Colonic mucosa (tissue), 4 donors: ENCODE results near the gene OR10H3. TPM values are rescaled to one million over a fixed set of nuclear protein-coding genes. Genes with fewer than 3 reads are reported as not detected.

Source experiments
- DNase-seq: peaks from one replicate; pipeline ENCODE4 v3.0.0-alpha.2; 2020
- H3K27ac ChIP-seq: fragments of 200-600 bp; one replicate; pipeline ENCODE4 v1.8.0; 2021
- H3K27me3 ChIP-seq: fragments of 200-600 bp; one replicate; pipeline ENCODE4 v1.8.0; 2021
- H3K36me3 ChIP-seq: fragments of 200-600 bp; one replicate; pipeline ENCODE4 v1.8.0; 2021
- H3K4me1 ChIP-seq: fragments of 200-600 bp; one replicate; pipeline ENCODE4 v1.8.0; 2021; ENCODE audit warnings: mild to moderate bottlenecking
- H3K4me3 ChIP-seq: fragments of 200-600 bp; one replicate; pipeline ENCODE4 v1.8.0; 2021
- H3K9ac ChIP-seq, 2 donors: one replicate each; pipeline ENCODE4 v1.7.0; 2013; ENCODE audit warnings: control low read depth in 2 of 2, low read depth in 2 of 2, low read length in 2 of 2
- H3K9me3 ChIP-seq: fragments of 200-600 bp; one replicate; pipeline ENCODE4 v1.8.0; 2021
- intact Hi-C: fragments of 100-400 bp; cut with DNase I; formaldehyde crosslinking; loops from one replicate; pipeline ENCODE4 v1.14.1; 2022
- total RNA-seq, 2 donors: library from RNA; stranded (reverse); fragmentation: NEBNext Ultra II Directional in 1 of 2; extraction: Animal tissue kit (Norgen Biotek cat#: 25700) in 1 of 2; gene quantifications; one replicate each; pipeline ENCODE4 v1.2.1, GENCODE V29; 2021
- TF ChIP-seq, protein P1 (sequence below): fragments of 200-600 bp; IDR thresholded peaks from one replicate; pipeline ENCODE4 v1.8.0; 2022; ENCODE audit warnings: antibody characterized with exemption, mild to moderate bottlenecking
- donor health status: healthy.
- donor health status: DM: no; HTN: no; CAD: no.
- donor health status: DM: no; HTN: no; CAD: no.

Gene OR10H3
- total RNA-seq, 2 donors from 2014 or later: not detected

DNA sequence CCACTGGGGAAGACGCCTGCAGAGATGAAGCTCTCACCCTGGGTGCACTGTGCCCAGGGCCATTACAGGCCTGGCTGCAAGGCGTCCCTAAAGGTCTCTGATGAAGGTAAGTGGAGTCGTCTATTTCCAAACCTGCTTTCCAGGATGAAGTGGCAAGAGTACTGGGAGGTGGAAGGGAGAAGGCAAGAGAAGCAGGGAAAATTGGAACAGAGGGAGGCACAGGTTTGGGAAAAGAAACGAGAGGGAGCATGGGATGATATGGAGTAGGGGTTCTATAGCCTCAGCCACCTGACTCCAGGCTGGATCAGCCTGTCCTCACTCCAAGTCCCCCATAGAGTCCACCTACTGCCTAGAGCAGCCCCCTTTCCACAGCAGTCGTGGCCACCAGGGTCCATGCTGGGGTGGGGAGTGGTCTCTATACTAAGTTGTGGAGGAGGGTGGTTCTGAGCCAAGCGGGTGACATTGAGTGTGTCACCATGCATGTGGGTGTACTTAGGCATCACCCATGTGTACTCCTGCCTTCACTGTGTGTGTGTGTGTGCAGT, 49.9 kb downstream of the OR10H3 start, which contains the start of gene OR10H5:
Gene OR10H5, plus strand, starts transcription at position 51 of the 545 bp plus-strand sequence. CDS start 6,388 bp downstream, outside the sequence.
- no peak for DNase-seq
- intact Hi-C loops: no loop called here
- no peak within 1 kb of the TSS for H3K27ac ChIP-seq

DNA sequence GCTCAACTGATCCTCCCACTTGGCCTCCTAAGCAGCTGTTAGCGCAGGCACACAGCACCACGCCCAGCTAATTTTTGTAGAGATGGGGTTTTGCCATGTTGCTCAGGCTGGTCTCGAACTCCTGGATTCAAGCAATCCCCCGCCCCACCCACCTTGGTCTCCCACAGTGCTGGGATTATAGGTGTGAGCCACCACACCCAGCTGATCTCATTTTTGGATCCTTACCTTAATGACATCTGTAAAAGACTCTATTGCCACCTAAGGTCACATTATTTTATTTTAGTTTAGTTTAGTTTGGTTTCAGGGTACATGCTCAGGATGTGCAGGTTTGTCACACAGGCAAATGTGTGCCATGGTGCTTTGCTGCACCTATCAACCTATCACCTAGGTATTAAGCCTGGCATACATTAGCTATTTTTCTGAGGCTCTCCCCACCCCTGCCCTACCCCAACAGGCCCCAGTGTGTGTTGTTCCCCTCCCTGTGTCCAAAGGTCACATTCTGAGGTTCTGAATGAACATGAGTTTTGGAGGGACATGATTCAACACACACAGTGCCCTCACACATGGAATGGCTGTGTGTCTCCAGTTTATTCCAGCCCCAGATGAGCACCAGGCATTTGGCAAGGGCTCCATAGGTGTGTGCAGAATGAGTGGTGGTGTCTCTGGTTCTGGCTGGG, 50.9 kb downstream of the OR10H3 start:
- no peak overlapping the region for H3K9ac ChIP-seq
- H3K36me3 ChIP-seq: no peaks in the 10 kb centered on the region
- peak; percentile 58 for DNase-seq
- H3K27ac ChIP-seq: no peak overlapping the region
- no peaks in the 10 kb centered on the region for H3K27me3 ChIP-seq
- no peak overlapping the region for H3K4me3 ChIP-seq
- no peaks in the 10 kb centered on the region for H3K9me3 ChIP-seq
- intact Hi-C loops: no loop called here
- TF ChIP-seq, protein P1, sequence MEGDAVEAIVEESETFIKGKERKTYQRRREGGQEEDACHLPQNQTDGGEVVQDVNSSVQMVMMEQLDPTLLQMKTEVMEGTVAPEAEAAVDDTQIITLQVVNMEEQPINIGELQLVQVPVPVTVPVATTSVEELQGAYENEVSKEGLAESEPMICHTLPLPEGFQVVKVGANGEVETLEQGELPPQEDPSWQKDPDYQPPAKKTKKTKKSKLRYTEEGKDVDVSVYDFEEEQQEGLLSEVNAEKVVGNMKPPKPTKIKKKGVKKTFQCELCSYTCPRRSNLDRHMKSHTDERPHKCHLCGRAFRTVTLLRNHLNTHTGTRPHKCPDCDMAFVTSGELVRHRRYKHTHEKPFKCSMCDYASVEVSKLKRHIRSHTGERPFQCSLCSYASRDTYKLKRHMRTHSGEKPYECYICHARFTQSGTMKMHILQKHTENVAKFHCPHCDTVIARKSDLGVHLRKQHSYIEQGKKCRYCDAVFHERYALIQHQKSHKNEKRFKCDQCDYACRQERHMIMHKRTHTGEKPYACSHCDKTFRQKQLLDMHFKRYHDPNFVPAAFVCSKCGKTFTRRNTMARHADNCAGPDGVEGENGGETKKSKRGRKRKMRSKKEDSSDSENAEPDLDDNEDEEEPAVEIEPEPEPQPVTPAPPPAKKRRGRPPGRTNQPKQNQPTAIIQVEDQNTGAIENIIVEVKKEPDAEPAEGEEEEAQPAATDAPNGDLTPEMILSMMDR: no peak
- no peaks in the 10 kb centered on the region for H3K4me1 ChIP-seq

More for the DNA sequence above, 49.9 kb downstream of the OR10H3 start, which contains the start of gene OR10H5:
- Histone ChIP-seq H3K36me3 (no peaks in the 10 kb centered on the region), H3K27me3 (no peaks in the 10 kb centered on the region), H3K9me3 (no peaks in the 10 kb centered on the region), H3K4me3 (no peak within 1 kb of the TSS), H3K9ac (no peak within 1 kb of the TSS), H3K4me1 (no peaks in the 10 kb centered on the region)
- TF ChIP-seq, protein P1: no peak

DNA sequence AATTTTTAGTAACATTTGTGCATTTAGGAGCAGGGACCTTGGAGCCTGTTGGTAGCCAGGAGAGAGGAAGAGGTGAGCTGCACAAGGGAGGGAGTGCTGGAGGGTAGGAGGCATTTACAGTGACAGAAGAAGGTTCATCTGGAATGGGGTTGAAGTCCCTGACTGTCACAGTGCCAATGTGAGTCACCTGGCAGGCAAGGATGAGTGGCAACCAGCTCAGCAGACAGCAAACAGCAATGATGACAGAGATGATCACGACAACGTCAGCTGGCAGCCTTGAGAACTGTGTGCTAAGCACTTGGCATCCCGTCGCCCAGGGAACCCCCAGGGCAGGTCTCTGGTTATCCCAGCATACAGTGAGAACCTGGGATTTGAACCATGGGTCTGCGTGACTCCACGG, 52.3 kb downstream of the OR10H3 start:
- H3K27ac ChIP-seq: no peak overlapping the region
- intact Hi-C loops: no loop called here
- H3K9ac ChIP-seq: no peak overlapping the region
- TF ChIP-seq, protein P1: no peak
- DNase-seq: no peak
- H3K4me1 ChIP-seq: no peaks in the 10 kb centered on the region
- H3K9me3 ChIP-seq: no peaks in the 10 kb centered on the region
- no peaks in the 10 kb centered on the region for H3K27me3 ChIP-seq
- no peak overlapping the region for H3K4me3 ChIP-seq
- H3K36me3 ChIP-seq: no peaks in the 10 kb centered on the region

Other genes with a start within 250 kb of the OR10H3 start
- gene CYP4F22, start 229.5 kb upstream of the OR10H3 start, total RNA-seq: under 1 TPM; 0.19 to 0.22 TPM
- gene CYP4F8, start 122.8 kb upstream of the OR10H3 start, total RNA-seq: not detected
- gene CYP4F3, start 97.1 kb upstream of the OR10H3 start, total RNA-seq: 1 to 10 TPM; 7.8 to 8.3 TPM
- 10 to 100 TPM; 82.1 to 87.0 TPM for gene CYP4F12, start 64.9 kb upstream of the OR10H3 start, total RNA-seq
- not detected for gene OR10H2, start 10.0 kb upstream of the OR10H3 start, total RNA-seq
- not detected for gene OR10H5, start 49.7 kb downstream of the OR10H3 start, total RNA-seq
- not detected for gene OR10H1, start 77.7 kb downstream of the OR10H3 start, total RNA-seq
- 1 to 10 TPM; 3.9 to 7.0 TPM for gene CYP4F2, start 160.1 kb downstream of the OR10H3 start, total RNA-seq
- gene CYP4F11, start 196.5 kb downstream of the OR10H3 start, total RNA-seq: 1 to 10 TPM; 6.7 to 8.1 TPM
- gene OR10H4, start 211.0 kb downstream of the OR10H3 start, total RNA-seq: not detected